Measurements from ENCODE around the gene POLRMT.

POLRMT gene

DNA sequence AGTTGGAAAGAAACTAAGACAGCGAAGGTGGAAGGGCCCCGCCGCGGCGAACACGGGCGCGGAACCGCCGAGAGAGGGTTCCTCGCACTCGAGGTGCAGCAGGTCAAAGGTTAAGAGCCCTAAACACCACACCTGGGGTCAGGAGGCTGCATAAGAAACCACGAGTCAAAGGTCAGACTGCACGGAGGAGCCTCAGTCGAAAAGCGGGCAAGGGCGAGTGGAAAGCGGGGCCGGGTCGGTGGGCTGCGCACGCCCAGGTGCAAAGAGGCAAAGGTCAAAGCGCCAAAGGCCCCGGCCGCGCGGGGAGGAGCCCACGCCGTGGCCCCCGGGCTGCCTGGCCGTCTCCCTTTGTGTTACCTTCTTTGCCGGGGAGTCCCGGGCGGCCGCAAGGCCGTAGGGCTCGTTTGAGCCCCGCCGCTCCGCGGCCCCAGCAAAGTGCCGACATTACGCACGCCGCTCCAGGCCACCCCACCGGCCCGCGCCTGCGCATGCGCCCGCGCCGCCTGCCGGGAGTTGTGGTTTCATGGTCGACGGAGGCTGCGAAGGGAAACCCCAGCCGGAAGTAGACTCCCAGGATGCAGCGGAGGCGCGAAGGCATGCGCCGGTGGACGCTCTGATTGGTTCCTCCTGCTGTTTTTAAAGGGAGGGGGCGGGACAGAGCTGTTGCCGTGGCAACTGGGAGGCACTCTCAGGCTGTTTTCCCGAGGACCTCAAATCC, at the start of gene POLRMT:
Gene POLRMT, minus strand, starts transcription at position 470 of the 718 bp plus-strand sequence. Its CDS starts 25 bp downstream, at position 445.
- in situ Hi-C loops (cut with MboI; ENCODE audit: low sequenced_read_pairs), result no loop called here

- in situ Hi-C loops (cut with MboI; ENCODE audit: low sequenced_read_pairs), result no loop called here
These were observed 49.5 kb upstream of the POLRMT start for GRCh38 chr19:682678-683320.

DNA sequence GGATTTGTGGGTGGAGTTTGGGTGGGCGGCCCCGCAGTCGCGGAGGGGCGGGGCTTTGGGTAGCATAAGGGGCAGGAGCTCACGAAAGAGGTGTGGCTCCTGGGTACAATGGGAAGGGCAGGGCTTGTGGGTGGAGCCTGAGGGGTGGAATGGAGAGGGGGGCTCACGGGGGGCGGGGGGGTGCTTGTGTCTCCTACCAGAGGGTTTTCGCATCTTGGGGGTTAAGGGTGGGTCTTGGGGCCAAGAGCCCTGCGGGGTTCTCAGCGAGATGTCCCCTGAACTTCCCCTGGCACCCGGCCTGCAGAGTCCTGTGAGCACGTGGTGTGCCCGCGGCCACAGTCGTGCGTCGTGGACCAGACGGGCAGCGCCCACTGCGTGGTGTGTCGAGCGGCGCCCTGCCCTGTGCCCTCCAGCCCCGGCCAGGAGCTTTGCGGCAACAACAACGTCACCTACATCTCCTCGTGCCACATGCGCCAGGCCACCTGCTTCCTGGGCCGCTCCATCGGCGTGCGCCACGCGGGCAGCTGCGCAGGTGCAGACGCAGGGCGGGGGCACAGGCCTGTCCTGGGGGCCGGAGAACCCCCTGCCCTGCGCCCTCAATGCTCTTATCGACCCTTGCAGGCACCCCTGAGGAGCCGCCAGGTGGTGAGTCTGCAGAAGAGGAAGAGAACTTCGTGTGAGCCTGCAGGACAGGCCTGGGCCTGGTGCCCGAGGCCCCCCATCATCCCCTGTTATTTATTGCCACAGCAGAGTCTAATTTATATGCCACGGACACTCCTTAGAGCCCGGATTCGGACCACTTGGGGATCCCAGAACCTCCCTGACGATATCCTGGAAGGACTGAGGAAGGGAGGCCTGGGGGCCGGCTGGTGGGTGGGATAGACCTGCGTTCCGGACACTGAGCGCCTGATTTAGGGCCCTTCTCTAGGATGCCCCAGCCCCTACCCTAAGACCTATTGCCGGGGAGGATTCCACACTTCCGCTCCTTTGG, 48.0 kb upstream of the POLRMT start:
- in situ Hi-C loops (cut with MboI; ENCODE audit: low sequenced_read_pairs), result no loop called here

GRCh38 chr19:680287-681028, 47.1 kb upstream of the POLRMT start:
- in situ Hi-C loops (cut with MboI; ENCODE audit: low sequenced_read_pairs), result no loop called here

DNA sequence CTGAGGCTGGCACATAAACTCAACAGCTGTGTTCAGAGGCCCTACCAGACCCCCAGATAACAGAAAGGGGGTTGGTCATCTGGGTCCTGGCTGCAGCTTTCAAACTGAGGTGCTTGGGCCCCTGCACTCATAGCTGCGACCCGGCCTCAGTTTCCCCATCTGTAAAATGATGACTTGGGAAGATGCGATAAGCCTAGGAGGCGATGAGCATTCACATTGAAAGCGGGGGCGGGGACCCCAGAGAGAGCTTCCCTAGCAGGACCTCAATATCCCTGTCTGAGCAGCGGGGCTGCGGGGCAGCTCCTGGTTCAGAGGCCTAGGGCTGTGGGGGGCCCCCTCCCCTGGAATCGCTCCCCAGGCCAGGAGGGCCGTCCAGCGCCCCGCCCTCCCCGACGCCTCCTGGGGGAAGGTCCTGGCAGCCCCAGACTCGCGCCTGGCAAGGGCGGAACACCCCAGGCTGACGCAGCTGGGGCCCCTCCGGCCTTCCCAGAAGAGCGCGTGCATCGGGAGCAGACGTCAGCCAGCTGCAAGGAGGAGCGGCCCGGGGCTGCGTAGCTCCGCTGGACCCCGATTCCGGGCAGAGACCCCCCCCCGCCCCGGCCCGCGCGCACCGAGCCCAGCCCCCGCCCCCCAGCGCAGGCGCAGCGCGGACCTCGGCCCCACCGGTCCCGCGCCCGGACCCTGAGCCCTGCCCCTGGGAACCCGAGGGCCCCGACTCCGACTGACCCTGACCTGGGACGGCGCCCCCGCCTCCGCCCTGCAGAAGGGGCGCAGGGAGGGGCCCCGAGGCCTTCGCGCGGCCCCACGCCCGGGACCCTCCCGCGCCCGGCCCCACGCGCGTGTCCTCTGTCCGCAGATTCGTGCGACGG, 46.3 kb upstream of the POLRMT start:
- in situ Hi-C loops (cut with MboI; ENCODE audit: low sequenced_read_pairs), result no loop called here

DNA sequence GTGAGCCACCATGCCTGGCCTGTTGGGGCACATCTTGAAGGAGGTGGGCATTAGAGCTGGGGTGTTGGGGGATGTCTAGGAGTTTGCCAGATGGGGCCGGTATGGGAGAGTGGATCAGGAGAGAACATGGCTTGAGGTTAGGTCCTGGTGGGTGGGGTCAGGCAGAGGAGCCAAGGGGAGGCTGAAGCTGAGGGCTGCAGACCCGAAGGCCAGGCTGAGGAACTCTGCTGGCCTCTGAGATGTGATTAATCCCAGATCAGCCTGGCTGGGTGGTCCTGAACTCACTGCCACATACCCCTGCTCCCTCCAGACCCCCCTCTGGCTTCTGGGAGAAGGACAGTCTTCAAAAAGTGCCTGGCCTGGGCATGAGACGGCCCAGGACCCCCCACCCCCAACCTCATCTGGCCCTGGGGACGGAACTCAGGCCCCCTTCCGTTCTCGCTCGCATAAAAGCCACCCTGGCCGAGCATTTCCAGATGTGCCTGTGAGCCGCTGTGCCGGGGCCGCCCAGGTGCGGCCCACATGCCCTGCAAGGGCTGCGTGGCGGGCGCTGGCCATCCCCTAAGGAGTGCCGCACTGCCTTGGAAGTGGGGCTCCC, 45.6 kb upstream of the POLRMT start:
- in situ Hi-C loops (cut with MboI; ENCODE audit: low sequenced_read_pairs), result no loop called here

- in situ Hi-C loops (cut with MboI; ENCODE audit: low sequenced_read_pairs), result no loop called here
These were observed 44.5 kb upstream of the POLRMT start for GRCh38 chr19:677601-678436.

- in situ Hi-C loops (cut with MboI; ENCODE audit: low sequenced_read_pairs), result no loop called here
These were observed 43.9 kb upstream of the POLRMT start for GRCh38 chr19:677201-677600.

DNA sequence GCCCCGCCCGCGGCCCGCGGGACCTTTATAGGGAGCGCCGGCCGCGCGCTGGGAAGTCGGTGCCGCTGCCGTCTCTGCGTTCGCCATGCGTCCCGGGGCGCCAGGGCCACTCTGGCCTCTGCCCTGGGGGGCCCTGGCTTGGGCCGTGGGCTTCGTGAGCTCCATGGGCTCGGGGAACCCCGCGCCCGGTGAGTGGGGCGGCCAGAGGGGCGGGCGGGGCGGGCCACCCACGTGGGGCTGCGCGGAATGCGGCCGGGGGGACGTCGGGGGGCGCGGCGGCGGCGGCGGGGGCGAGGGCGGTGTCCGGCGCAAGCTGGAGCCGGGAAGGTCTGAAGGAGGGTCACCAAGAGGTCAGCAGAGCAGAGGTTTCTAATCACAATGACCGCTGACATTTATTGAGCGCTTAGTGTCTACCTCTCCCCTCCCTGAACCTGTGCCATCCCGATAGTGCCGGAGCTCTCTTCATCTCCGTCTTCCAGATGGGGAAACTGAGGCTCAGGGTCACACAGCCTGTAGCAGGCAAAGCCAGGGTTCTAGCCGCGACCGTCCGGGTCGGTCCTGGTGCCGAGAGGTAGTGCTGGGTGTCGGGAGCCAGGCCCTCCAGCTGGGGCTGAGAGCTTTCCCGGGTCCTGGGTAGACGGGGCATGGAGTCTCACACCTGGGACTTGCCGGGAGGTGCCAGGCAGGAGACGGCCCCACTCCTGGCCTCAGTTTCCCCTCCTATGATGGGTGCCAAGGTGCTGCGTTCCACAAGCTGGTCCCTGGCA, 43.2 kb upstream of the POLRMT start, which contains the start of gene FSTL3:
Gene FSTL3, plus strand, starts transcription at position 54 of the 767 bp plus-strand sequence. Its CDS starts 32 bp downstream, at position 86.
- in situ Hi-C loops (cut with MboI; ENCODE audit: low sequenced_read_pairs), result no loop called here

DNA sequence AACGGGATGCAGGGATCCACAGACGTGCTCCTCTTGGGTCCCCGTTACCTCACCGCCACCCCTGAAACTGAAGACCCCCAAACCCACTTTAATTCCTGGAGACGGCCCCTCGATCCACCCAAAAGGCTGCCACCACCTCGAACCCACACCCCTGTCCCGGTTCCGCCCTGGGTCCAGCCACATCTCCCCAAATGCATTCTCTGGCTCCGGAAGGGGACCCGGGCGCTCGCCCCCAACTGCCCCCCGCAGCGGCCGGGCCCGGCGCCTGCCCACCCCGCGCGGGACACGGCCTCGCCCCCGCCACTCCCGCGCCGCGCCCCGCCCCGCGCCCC, 42.6 kb upstream of the POLRMT start:
- in situ Hi-C loops (cut with MboI; ENCODE audit: low sequenced_read_pairs), result no loop called here

GRCh38 chr19:674282-675151, 41.2 kb upstream of the POLRMT start:
- in situ Hi-C loops (cut with MboI; ENCODE audit: low sequenced_read_pairs), result no loop called here

DNA sequence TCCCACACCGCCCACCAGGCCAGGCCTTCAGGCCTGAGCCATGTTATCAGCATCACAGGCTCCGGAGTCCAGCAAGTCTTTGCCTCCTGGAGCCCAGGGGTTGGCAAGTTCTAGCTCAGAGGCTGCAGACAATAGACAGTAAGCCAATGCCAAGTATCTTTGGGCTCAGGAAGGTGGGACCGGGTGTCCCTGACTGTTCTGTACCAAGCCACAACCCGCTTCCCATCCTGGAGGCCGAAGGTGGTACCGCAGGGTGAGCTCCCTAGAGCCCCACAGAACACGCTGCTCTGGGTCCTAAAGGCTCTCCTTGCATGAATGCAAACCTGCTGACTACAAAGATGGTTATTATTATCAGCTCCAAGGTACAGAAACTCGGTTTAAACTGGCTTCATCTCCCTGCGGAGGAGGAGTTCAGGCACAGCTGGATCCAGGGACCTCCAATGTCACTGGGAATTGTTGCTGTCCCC, 37.3 kb upstream of the POLRMT start:
- in situ Hi-C loops (cut with MboI; ENCODE audit: low sequenced_read_pairs), result no loop called here

GRCh38 chr19:668675-669434, 35.5 kb upstream of the POLRMT start:
- in situ Hi-C loops (cut with MboI; ENCODE audit: low sequenced_read_pairs), result loop anchor here (10.0 kb wide), 1 partner anchor 66 kb away; no protein-coding TSS in a partner anchor

- in situ Hi-C loops (cut with MboI; ENCODE audit: low sequenced_read_pairs), result loop anchor here (10.0 kb wide), 1 partner anchor 68 kb away; no protein-coding TSS in a partner anchor
These were observed 33.7 kb upstream of the POLRMT start for GRCh38 chr19:666985-667573.

GRCh38 chr19:664913-665443, 31.6 kb upstream of the POLRMT start:
- in situ Hi-C loops (cut with MboI; ENCODE audit: low sequenced_read_pairs), result loop anchor here (10.0 kb wide), 1 partner anchor 70 kb away; no protein-coding TSS in a partner anchor

Data from HL-60/S4 treated with retinoic acid at 250 ng/mL for 4 days and 3 days (cell line).